ENCODE data around the gene ZNF554.

Gene ZNF554

DNA sequence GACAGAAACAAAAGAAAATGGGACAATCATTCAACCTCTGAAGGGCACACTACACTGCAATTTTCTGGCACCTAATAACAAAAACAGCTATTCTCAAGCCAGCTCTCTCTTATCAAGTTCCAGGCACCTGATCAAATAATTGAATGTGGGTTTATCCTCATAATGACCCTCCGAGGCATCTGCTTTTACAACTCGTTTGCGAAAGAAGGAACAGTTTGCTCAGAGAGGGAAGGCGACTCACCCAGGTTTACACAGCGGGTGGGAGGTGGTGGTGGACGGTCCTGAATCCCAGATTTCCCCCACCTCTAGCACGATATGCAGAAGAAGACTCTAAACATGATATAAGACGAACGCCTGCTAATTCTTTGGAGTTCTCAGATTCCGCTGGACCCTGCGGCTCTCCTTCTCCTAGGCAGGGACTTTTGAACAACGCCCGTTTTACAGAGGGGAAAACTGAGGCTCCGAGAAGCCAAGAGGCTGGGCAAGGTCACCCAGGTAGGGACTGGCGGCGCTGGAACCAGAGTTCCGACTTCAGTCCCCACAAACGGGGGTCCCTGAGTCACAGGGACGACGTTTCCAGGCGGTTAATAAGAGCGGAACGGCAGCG is 37.2 kb upstream of the ZNF554 start:
- H3K27ac ChIP-seq (ENCODE audit: low read depth, low read length) = peak overlapping the region; percentile 73
- H3K4me3 ChIP-seq (ENCODE audit: low read depth, low read length) = peak overlapping the region; percentile 96
- no peaks in the 10 kb centered on the region for H3K9me3 ChIP-seq (ENCODE audit: control insufficient read depth, insufficient read depth, low read length)
- no peaks in the 10 kb centered on the region for H3K4me1 ChIP-seq (ENCODE audit: control insufficient read depth, insufficient read depth, low read length)
- H3K27me3 ChIP-seq (ENCODE audit: control insufficient read depth, insufficient read depth, low read length) = no peaks in the 10 kb centered on the region
- peaks cover 12% of the 10 kb centered on the region for H3K36me3 ChIP-seq (ENCODE audit: control insufficient read depth, insufficient read depth, low read length)
- H3K9ac ChIP-seq (ENCODE audit: low read depth, low read length) = peak overlapping the region; percentile 83

- no peaks in the 10 kb centered on the region for H3K27me3 ChIP-seq (ENCODE audit: control insufficient read depth, insufficient read depth, low read length)
- H3K27ac ChIP-seq (ENCODE audit: low read depth, low read length) = peak within 1 kb of the TSS; percentile 73
- H3K4me3 ChIP-seq (ENCODE audit: low read depth, low read length) = peak within 1 kb of the TSS; percentile 96
- no peaks in the 10 kb centered on the region for H3K9me3 ChIP-seq (ENCODE audit: control insufficient read depth, insufficient read depth, low read length)
- H3K4me1 ChIP-seq (ENCODE audit: control insufficient read depth, insufficient read depth, low read length) = no peaks in the 10 kb centered on the region
- peaks cover 16% of the 10 kb centered on the region for H3K36me3 ChIP-seq (ENCODE audit: control insufficient read depth, insufficient read depth, low read length)
- H3K9ac ChIP-seq (ENCODE audit: low read depth, low read length) = peak within 1 kb of the TSS; percentile 83
These were observed 36.5 kb upstream of the ZNF554 start, which contains the start of gene SGTA for GRCh38 chr19:2782936-2783780. TSS of gene SGTA (minus strand) at chr19:2783273. CDS start at chr19:2769068, 14,205 bp downstream.

GRCh38 chr19:2783781-2784145 is 35.9 kb upstream of the ZNF554 start:
- Histone ChIP-seq H3K36me3 (ENCODE audit: control insufficient read depth, insufficient read depth, low read length) (peaks cover 17% of the 10 kb centered on the region), H3K9ac (ENCODE audit: low read depth, low read length) (0 out of 2 replicates have a peak overlapping the region, but pooled peaks have one; percentile 21), H3K9me3 (ENCODE audit: control insufficient read depth, insufficient read depth, low read length) (no peaks in the 10 kb centered on the region), H3K27me3 (ENCODE audit: control insufficient read depth, insufficient read depth, low read length) (no peaks in the 10 kb centered on the region), H3K4me3 (ENCODE audit: low read depth, low read length) (peak overlapping the region; percentile 38; the same call in 1 of the 2 replicates), H3K4me1 (ENCODE audit: control insufficient read depth, insufficient read depth, low read length) (no peaks in the 10 kb centered on the region), H3K27ac (ENCODE audit: low read depth, low read length) (no peak overlapping the region)

DNA sequence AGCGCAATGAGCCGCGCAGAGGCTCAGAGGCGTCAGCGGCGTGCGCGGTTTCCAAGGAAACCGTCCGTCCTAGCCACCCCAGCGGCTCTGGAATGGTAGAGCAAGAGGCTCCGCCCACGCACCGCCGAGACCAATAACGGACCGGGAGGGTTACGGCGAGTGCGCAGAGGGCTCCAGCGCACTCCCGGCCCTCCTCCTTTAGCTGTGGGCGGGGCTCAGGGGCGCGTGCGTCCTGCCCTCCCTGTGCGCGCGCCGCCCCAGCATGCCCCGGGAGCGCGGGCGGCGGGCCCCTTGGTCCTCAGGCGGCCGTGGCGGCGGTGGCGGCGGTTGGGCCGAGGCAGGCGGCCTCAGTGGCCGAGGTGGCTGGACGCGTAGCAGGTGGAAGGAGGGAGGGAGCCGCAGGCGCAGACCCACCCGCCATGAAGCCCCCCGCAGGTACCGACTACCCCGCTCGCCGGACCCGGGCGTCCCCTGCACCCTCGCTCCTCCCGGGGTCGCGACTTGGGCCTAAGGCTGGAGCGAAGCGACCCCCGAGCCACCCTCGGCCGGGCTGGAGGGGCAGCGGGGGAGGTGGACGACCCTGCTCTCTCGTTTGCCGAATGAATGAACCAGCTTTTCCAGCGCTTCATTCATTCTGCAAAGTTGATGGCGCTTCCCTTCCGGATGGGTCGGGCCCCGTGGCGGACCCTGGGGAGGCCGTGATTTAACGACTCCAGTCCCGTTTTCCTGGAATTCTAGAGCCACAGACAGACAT is 34.2 kb upstream of the ZNF554 start, which contains the start of gene THOP1:
Gene THOP1 (plus strand): TSS at position 260 of the 754 bp plus-strand sequence. CDS start 160 bp downstream, at position 420.
- Histone ChIP-seq H3K9ac (ENCODE audit: low read depth, low read length) (peak within 1 kb of the TSS; percentile 63), H3K36me3 (ENCODE audit: control insufficient read depth, insufficient read depth, low read length) (peaks cover 18% of the 10 kb centered on the region), H3K4me3 (ENCODE audit: low read depth, low read length) (peak within 1 kb of the TSS; percentile 94), H3K9me3 (ENCODE audit: control insufficient read depth, insufficient read depth, low read length) (no peaks in the 10 kb centered on the region), H3K4me1 (ENCODE audit: control insufficient read depth, insufficient read depth, low read length) (no peaks in the 10 kb centered on the region), H3K27me3 (ENCODE audit: control insufficient read depth, insufficient read depth, low read length) (no peaks in the 10 kb centered on the region), H3K27ac (ENCODE audit: low read depth, low read length) (peak within 1 kb of the TSS; percentile 70)

- no peak overlapping the region for H3K4me3 ChIP-seq (ENCODE audit: low read depth, low read length)
- no peak overlapping the region for H3K9ac ChIP-seq (ENCODE audit: low read depth, low read length)
- no peaks in the 10 kb centered on the region for H3K9me3 ChIP-seq (ENCODE audit: control insufficient read depth, insufficient read depth, low read length)
- no peak overlapping the region for H3K27ac ChIP-seq (ENCODE audit: low read depth, low read length)
- H3K36me3 ChIP-seq (ENCODE audit: control insufficient read depth, insufficient read depth, low read length) = peaks cover 35% of the 10 kb centered on the region
- H3K4me1 ChIP-seq (ENCODE audit: control insufficient read depth, insufficient read depth, low read length) = no peaks in the 10 kb centered on the region
- no peaks in the 10 kb centered on the region for H3K27me3 ChIP-seq (ENCODE audit: control insufficient read depth, insufficient read depth, low read length)
These were observed 32.6 kb upstream of the ZNF554 start for GRCh38 chr19:2787115-2787514.

DNA sequence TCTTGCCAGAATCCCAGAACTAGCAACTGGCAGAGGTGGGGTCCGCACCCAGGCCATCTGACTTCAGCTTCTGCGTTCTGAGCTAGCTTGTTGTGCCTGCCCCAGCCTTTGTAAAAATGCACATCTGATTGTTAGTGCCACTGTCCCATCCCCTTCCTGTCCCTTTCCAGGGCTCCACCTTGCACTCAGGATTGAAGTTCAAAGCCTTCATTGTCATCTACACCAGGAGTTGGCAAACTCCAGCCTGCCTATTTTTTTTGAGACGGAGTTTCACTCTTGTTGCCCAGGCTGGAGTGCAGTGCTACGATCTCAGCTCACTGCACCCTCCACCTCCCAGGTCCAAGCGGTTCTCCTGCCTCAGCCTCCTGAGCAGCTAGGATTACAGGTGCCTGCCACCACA is 31.4 kb upstream of the ZNF554 start:
- Histone ChIP-seq H3K27ac (ENCODE audit: low read depth, low read length) (no peak overlapping the region), H3K9me3 (ENCODE audit: control insufficient read depth, insufficient read depth, low read length) (no peaks in the 10 kb centered on the region), H3K36me3 (ENCODE audit: control insufficient read depth, insufficient read depth, low read length) (peaks cover 47% of the 10 kb centered on the region), H3K4me1 (ENCODE audit: control insufficient read depth, insufficient read depth, low read length) (no peaks in the 10 kb centered on the region), H3K9ac (ENCODE audit: low read depth, low read length) (no peak overlapping the region), H3K4me3 (ENCODE audit: low read depth, low read length) (no peak overlapping the region), H3K27me3 (ENCODE audit: control insufficient read depth, insufficient read depth, low read length) (no peaks in the 10 kb centered on the region)

- Histone ChIP-seq H3K9me3 (ENCODE audit: control insufficient read depth, insufficient read depth, low read length) (no peaks in the 10 kb centered on the region), H3K27ac (ENCODE audit: low read depth, low read length) (no peak overlapping the region), H3K27me3 (ENCODE audit: control insufficient read depth, insufficient read depth, low read length) (no peaks in the 10 kb centered on the region), H3K36me3 (ENCODE audit: control insufficient read depth, insufficient read depth, low read length) (peaks cover 63% of the 10 kb centered on the region), H3K4me3 (ENCODE audit: low read depth, low read length) (no peak overlapping the region), H3K4me1 (ENCODE audit: control insufficient read depth, insufficient read depth, low read length) (no peaks in the 10 kb centered on the region), H3K9ac (ENCODE audit: low read depth, low read length) (no peak overlapping the region)
These were observed 29.5 kb upstream of the ZNF554 start for GRCh38 chr19:2790194-2790556.

DNA sequence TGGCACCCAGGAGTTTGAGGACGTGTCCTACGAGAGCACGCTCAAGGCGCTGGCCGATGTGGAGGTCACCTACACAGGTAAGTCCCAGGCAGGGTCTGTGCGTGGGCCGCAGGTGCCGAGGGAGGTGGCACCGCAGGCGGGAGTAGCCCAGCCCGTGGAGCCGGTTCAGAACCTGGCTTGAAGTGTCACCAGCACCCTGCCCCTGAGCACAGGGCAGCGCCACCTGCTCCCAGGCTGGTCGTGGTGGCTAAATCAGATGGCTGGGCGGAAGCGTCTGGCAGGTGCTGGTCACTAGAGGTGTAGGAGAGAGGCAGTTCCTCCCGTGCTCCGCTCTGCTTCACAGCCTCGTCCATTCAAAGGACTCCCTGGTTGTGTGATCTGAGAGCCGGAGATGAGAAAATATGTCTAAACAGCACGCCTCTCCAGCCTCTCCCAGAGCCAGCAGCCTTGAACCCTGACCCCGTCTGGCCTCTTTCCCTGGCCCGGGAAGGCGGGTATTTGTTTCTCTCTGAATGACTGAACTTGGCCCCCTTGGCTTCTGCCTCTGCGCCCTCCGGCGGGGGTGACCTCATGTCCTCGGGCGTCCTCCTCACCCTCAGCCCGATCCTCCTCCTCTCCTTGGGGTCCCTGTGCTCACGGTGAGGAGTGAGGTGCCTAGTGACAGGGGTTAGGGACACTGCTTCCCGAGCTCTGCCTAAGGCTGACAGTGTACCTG is 29.0 kb upstream of the ZNF554 start:
- H3K27ac ChIP-seq (ENCODE audit: low read depth, low read length) = no peak overlapping the region
- no peaks in the 10 kb centered on the region for H3K27me3 ChIP-seq (ENCODE audit: control insufficient read depth, insufficient read depth, low read length)
- no peak overlapping the region for H3K9ac ChIP-seq (ENCODE audit: low read depth, low read length)
- H3K36me3 ChIP-seq (ENCODE audit: control insufficient read depth, insufficient read depth, low read length) = peaks cover 69% of the 10 kb centered on the region
- H3K4me3 ChIP-seq (ENCODE audit: low read depth, low read length) = no peak overlapping the region
- no peaks in the 10 kb centered on the region for H3K9me3 ChIP-seq (ENCODE audit: control insufficient read depth, insufficient read depth, low read length)
- H3K4me1 ChIP-seq (ENCODE audit: control insufficient read depth, insufficient read depth, low read length) = no peaks in the 10 kb centered on the region

DNA sequence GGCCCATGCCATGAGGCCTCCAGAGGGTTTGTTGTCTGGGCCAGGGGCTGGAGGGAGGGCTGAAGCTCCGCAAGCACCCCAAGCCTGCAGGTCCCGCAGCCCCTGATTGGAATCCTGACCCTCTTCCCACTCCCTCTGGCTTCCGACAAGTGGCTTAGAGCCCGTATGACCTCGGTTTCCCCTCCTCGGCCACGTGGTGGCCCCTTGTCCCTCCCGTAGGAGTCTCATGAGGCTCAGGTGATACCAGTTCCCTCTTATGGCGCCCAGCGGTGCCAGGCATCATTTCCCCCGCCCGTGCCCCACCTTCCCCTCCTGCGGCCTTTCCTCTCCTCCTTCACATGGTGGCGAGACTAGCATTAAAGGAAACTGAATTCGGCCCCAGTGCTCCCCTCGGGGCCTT is 28.2 kb upstream of the ZNF554 start:
- Histone ChIP-seq H3K27ac (ENCODE audit: low read depth, low read length) (no peak overlapping the region), H3K4me3 (ENCODE audit: low read depth, low read length) (no peak overlapping the region), H3K4me1 (ENCODE audit: control insufficient read depth, insufficient read depth, low read length) (no peaks in the 10 kb centered on the region), H3K27me3 (ENCODE audit: control insufficient read depth, insufficient read depth, low read length) (no peaks in the 10 kb centered on the region), H3K9me3 (ENCODE audit: control insufficient read depth, insufficient read depth, low read length) (no peaks in the 10 kb centered on the region), H3K36me3 (ENCODE audit: control insufficient read depth, insufficient read depth, low read length) (peaks cover 76% of the 10 kb centered on the region), H3K9ac (ENCODE audit: low read depth, low read length) (no peak overlapping the region)

GRCh38 chr19:2791876-2792275 is 27.8 kb upstream of the ZNF554 start:
- no peaks in the 10 kb centered on the region for H3K9me3 ChIP-seq (ENCODE audit: control insufficient read depth, insufficient read depth, low read length)
- H3K27me3 ChIP-seq (ENCODE audit: control insufficient read depth, insufficient read depth, low read length) = no peaks in the 10 kb centered on the region
- H3K36me3 ChIP-seq (ENCODE audit: control insufficient read depth, insufficient read depth, low read length) = peaks cover 80% of the 10 kb centered on the region
- no peak overlapping the region for H3K9ac ChIP-seq (ENCODE audit: low read depth, low read length)
- H3K4me1 ChIP-seq (ENCODE audit: control insufficient read depth, insufficient read depth, low read length) = no peaks in the 10 kb centered on the region
- H3K27ac ChIP-seq (ENCODE audit: low read depth, low read length) = no peak overlapping the region
- H3K4me3 ChIP-seq (ENCODE audit: low read depth, low read length) = no peak overlapping the region
